Naive thymus-derived CD4-positive, alpha-beta T cell (primary cell): Measurements from ENCODE around the gene C9orf153. TPM values are rescaled to one million over a fixed set of nuclear protein-coding genes. Genes with fewer than 3 reads are reported as not detected.

Experiments used
- ATAC-seq: fragments of 150-1000 bp; cut with Tn5 transposase; 2 replicates; pipeline ENCODE4 v1.10.0; 2021; ENCODE audit warnings: mild to moderate bottlenecking, moderate library complexity
- CTCF ChIA-PET: fragments of 350-600 bp; sonication (Branson Sonifier 250); formaldehyde crosslinking; loops from one replicate; lab custom pipeline; 2021; ENCODE audit warnings: antibody characterized with exemption; lab: Charles Lee
- POLR2A ChIA-PET: fragments of 350-600 bp; sonication (Branson Sonifier 250); formaldehyde crosslinking; loops from one replicate; lab custom pipeline; 2021; ENCODE audit warnings: antibody characterized with exemption, inconsistent platforms; lab: Charles Lee
- DNase-seq, 9 donors: peaks; one replicate each; pipeline versions ENCODE4 v3.0.0 to v3.0.0-alpha.2; 2020 to 2022; ENCODE audit warnings: mixed read lengths in 1 of 9
- H3K27ac ChIP-seq: one replicate; pipeline ENCODE4 v1.7.0; 2013; ENCODE audit warnings: mild to moderate bottlenecking, low read depth, low read length, moderate library complexity
- H3K27me3 ChIP-seq, 2 donors: one replicate each; pipeline ENCODE4 v1.7.0; 2013; ENCODE audit warnings: low read length in 2 of 2, mild to moderate bottlenecking in 2 of 2, moderate library complexity in 2 of 2; ENCODE audit not compliant: control insufficient read depth in 2 of 2, insufficient read depth in 2 of 2
- H3K36me3 ChIP-seq, 3 experiments: 1 replicate in 2 of 3; 2 replicates in 1 of 3; pipeline ENCODE4 v1.7.0; 2013; ENCODE audit warnings: low read length in 3 of 3, mild to moderate bottlenecking in 3 of 3, moderate library complexity in 1 of 3; ENCODE audit not compliant: insufficient read depth in 3 of 3, control insufficient read depth in 2 of 3
- H3K4me1 ChIP-seq, 2 donors: one replicate each; pipeline ENCODE4 v1.7.0; 2013; ENCODE audit warnings: low read length in 2 of 2, mild to moderate bottlenecking in 2 of 2, moderate library complexity in 1 of 2; ENCODE audit not compliant: control insufficient read depth in 2 of 2, insufficient read depth in 2 of 2
- H3K4me3 ChIP-seq: 2 replicates; pipeline ENCODE4 v1.7.0; 2013; ENCODE audit warnings: mild to moderate bottlenecking, low read length
- H3K9me3 ChIP-seq, 3 experiments: 1 replicate in 2 of 3; 2 replicates in 1 of 3; pipeline ENCODE4 v1.7.0; 2013; ENCODE audit warnings: low read length in 3 of 3; ENCODE audit not compliant: control insufficient read depth in 2 of 3
- H3K27ac Mint-ChIP-seq, 9 donors: one replicate each; pipeline ENCODE4 v1.8.0; 2020 to 2022; ENCODE audit warnings: mixed read lengths in 9 of 9, mild to moderate bottlenecking in 8 of 9, moderate library complexity in 5 of 9, inconsistent platforms in 2 of 9
- H3K27me3 Mint-ChIP-seq, 5 donors: one replicate each; pipeline ENCODE4 v1.8.0; 2021 to 2022; ENCODE audit warnings: mixed read lengths in 5 of 5, mild to moderate bottlenecking in 1 of 5
- H3K36me3 Mint-ChIP-seq, 5 donors: one replicate each; pipeline ENCODE4 v1.8.0; 2020 to 2022; ENCODE audit warnings: mixed read lengths in 5 of 5, mild to moderate bottlenecking in 3 of 5, inconsistent platforms in 1 of 5
- H3K4me1 Mint-ChIP-seq, 7 donors: one replicate each; pipeline ENCODE4 v1.8.0; 2020 to 2022; ENCODE audit warnings: mixed read lengths in 7 of 7, mild to moderate bottlenecking in 3 of 7, inconsistent platforms in 1 of 7
- H3K4me3 Mint-ChIP-seq, 10 donors: one replicate each; pipeline ENCODE4 v1.8.0; 2020 to 2022; ENCODE audit warnings: mild to moderate bottlenecking in 10 of 10, mixed read lengths in 10 of 10, moderate library complexity in 6 of 10, inconsistent platforms in 2 of 10
- H3K9me3 Mint-ChIP-seq, 11 donors: one replicate each; pipeline ENCODE4 v1.8.0; 2020 to 2022; ENCODE audit warnings: mixed read lengths in 11 of 11, mild to moderate bottlenecking in 4 of 11, inconsistent platforms in 1 of 11, moderate library complexity in 1 of 11
- intact Hi-C, 2 donors: fragments of 100-400 bp; cut with micrococcal nuclease; formaldehyde crosslinking; loops; one replicate each; pipeline ENCODE4 v1.15.1; 2023
- polyA plus RNA-seq, 2 donors: library from polyadenylated mRNA; unstranded; fragments of 300-500 nt; fragmentation: Illumina TruSeq; gene quantifications; one replicate each; pipeline ENCODE4 v1.2.3, GENCODE V29; 2021
- total RNA-seq, 6 experiments: library from RNA in 5 of 6; stranded (reverse) in 5 of 6; gene quantifications; 1 replicate in 5 of 6; 2 replicates in 1 of 6; pipeline ENCODE4 v1.2.3 and lab custom pipeline; 2021 to 2026

C9orf153 gene
- total RNA-seq = 1 to 10 TPM in 3 of 5 experiments, under 1 TPM in 2; 0.75 to 1.7 (median 1.0) TPM
- polyA plus RNA-seq = not detected
- total RNA-seq (lab: John Stamatoyannopoulos, UW) = 1.1 reads per million

DNA sequence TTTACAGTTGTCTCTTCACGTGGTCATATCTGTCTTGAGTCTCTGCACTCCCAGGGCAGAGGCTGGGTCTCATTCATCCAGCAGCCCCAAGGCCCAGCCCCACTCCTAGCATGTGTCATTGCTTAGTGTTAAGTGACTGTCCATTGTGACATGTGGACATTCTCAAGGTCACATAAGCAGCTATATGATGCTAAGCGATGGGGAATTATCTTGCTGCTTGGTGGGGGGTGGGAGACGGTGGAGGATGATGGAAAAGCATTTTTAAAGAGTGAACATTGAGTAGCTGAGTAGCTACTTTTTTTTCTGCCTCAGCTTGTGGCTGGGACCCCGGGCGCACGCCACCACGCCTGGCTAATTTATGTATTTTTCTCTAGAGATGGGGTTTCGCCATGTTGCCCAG is at the start of gene C9orf153:
Gene C9orf153, minus strand, starts transcription at position 101 of the 400 bp plus-strand sequence. CDS start 30,054 bp downstream, outside the sequence.
- peaks cover 0 to 8% (median 5%) of the 10 kb centered on the region in 3 experiments for H3K36me3 ChIP-seq
- no peaks in the 10 kb centered on the region for H3K4me1 ChIP-seq
- ChIA-PET CTCF (no interaction called here), POLR2A (no interaction called here)
- DNase-seq (no peak), ATAC-seq (no peak)
- Mint-ChIP-seq H3K27me3 (no peaks in the 10 kb centered on the region), H3K27ac (peak within 1 kb of the TSS in 1 of 9 donors; percentile 81), H3K4me1 (peaks cover 0 to 3% (median 0%) of the 10 kb centered on the region in 7 donors), H3K4me3 (no peak within 1 kb of the TSS), H3K36me3 (peaks cover 1 to 30% (median 17%) of the 10 kb centered on the region in 5 donors), H3K9me3 (peaks cover 0 to 8% (median 2%) of the 10 kb centered on the region in 11 donors)
- no peaks in the 10 kb centered on the region for H3K27me3 ChIP-seq
- no peak within 1 kb of the TSS for H3K4me3 ChIP-seq
- intact Hi-C loops = no loop called here
- no peak within 1 kb of the TSS for H3K27ac ChIP-seq
- H3K9me3 ChIP-seq = no peaks in the 10 kb centered on the region

DNA sequence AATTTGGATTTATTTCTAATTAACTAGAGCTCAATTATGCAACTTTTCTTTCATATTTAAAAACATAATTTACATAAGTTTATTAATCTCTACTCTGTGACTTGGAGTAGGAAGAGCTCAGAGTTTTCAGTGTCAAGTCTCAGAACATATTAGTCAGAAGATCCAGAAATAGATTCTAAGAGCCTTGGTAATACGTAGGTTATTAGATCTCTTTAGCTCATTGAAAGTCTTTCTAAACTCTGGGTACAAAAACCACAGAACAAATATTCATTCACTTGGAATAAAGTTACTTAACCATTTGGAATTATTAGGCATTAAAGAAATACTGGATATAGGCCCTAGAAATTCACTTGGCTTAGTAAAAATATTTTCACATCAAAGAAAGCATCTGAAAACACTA is 49.2 kb upstream of the C9orf153 start:
- H3K36me3 ChIP-seq = peaks cover 17 to 65% (median 21%) of the 10 kb centered on the region in 3 experiments
- peak overlapping the region in 1 of 9 donors; percentile 69 for H3K27ac Mint-ChIP-seq
- CTCF ChIA-PET = interaction anchor here (0.7 kb wide), 2 partner anchors 9 to 52 kb away, joined by 3 read pairs; no protein-coding TSS in a partner anchor

DNA sequence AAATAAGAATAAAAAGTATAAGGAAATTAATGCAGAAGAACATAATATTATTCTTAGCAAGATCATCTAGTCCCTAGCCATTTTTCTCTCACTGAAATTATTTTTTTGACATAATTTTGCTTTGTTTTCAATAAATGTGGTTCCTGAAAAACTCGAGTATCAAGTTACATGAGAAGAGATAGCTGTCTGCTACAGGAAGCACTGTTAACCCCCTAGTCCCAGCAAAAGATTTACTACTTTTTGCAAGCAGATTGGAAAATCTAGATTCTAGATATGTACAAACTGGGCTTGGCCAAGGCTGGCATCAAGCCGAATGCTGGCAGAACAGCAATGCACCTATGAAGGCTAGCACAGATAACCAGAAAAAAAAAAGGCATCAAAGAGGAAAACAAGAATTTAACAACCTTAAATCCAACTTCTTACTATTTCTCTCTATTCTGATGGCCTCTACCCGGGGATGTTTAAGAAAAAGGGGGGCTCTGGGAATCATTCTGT is 44.8 kb upstream of the C9orf153 start:
- H3K27me3 Mint-ChIP-seq = no peaks in the 10 kb centered on the region
- POLR2A ChIA-PET = interaction anchor here (1.2 kb wide), 1 partner anchor 22 kb away, joined by 5 read pairs; the partner anchor contains the start of gene ISCA1
- peaks cover 9 to 37% (median 26%) of the 10 kb centered on the region in 7 donors for H3K4me1 Mint-ChIP-seq

More for the DNA sequence above, 49.2 kb upstream of the C9orf153 start:
- POLR2A ChIA-PET = interaction anchor here (0.8 kb wide), 1 partner anchor 9 kb away, joined by 4 read pairs; no protein-coding TSS in a partner anchor
- Mint-ChIP-seq H3K4me1 (peaks cover 4 to 32% (median 18%) of the 10 kb centered on the region in 7 donors), H3K36me3 (peaks cover 19 to 66% (median 50%) of the 10 kb centered on the region in 5 donors), H3K9me3 (peaks cover 0 to 5% (median 0%) of the 10 kb centered on the region in 11 donors), H3K4me3 (no peak overlapping the region), H3K27me3 (no peaks in the 10 kb centered on the region)
- intact Hi-C loops = no loop called here
- H3K9me3 ChIP-seq = no peaks in the 10 kb centered on the region
- H3K4me3 ChIP-seq = no peak overlapping the region
- H3K4me1 ChIP-seq = no peaks in the 10 kb centered on the region
- no peak for ATAC-seq
- no peak overlapping the region for H3K27ac ChIP-seq
- H3K27me3 ChIP-seq = no peaks in the 10 kb centered on the region
- no peak for DNase-seq

DNA sequence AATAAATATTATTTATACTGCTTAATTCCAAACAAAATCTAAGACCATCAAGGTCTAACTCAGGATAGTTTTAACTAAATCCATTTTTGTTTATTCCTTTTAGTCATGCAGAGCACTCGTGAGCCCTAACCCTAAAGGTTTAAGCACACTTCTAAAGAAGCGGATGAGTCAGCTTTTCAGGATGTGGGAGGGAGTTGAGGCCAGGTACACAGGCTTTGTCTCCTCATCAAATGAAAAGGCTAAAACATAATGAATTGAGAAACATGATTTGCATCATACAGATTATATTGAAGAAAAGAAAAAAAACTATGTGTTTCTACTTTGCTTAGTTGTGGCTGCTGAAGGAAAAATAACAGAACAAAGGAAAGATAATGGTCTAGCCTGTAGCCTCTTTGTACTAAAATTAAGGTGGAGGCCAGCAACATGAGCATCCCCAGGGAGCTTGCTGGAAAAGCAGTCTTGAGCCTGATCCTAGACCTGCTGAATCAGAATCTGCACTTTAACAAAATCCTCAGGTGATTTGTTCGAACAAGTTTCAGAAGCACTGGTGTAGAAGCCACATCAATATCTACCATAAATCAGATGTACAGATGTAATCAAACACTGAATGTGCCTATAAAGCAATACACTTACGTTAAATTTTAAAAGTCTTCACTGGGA is 44.0 kb upstream of the C9orf153 start:
- ChIA-PET POLR2A (interaction anchor here (1.2 kb wide), 2 partner anchors 9 to 21 kb away, joined by 3 to 5 read pairs; partner anchors contain the start of gene ISCA1), CTCF (no interaction called here)
- Mint-ChIP-seq H3K36me3 (peaks cover 8 to 50% (median 43%) of the 10 kb centered on the region in 5 donors), H3K9me3 (peaks cover 0 to 2% (median 0%) of the 10 kb centered on the region in 11 donors), H3K4me1 (peaks cover 9 to 37% (median 26%) of the 10 kb centered on the region in 7 donors), H3K27ac (peak overlapping the region; percentile 37 to 87 (median 75)), H3K27me3 (no peaks in the 10 kb centered on the region), H3K4me3 (peak overlapping the region in 7 of 10 donors; percentile 5 to 72 (median 42))
- intact Hi-C loops = loop anchor here (1.0 to 5.0 kb wide), 5 partner anchors 21 to 51 kb away; partner anchors contain the start of genes ISCA1 (in 2 of the 2) and TUT7 (in 1 of the 2)
- Histone ChIP-seq H3K27me3 (no peaks in the 10 kb centered on the region), H3K4me1 (no peaks in the 10 kb centered on the region), H3K36me3 (peaks cover 20 to 73% (median 43%) of the 10 kb centered on the region in 3 experiments), H3K9me3 (no peaks in the 10 kb centered on the region), H3K4me3 (no peak overlapping the region), H3K27ac (peak overlapping the region; percentile 34)
- ATAC-seq = peak; percentile 79
- peak in 7 of 9 donors; percentile 8 to 45 (median 33) for DNase-seq

More for the DNA sequence above, 44.8 kb upstream of the C9orf153 start:
- intact Hi-C loops = loop anchor here (5.0 kb wide), 1 partner anchor 33 kb away; no protein-coding TSS in a partner anchor
- CTCF ChIA-PET = no interaction called here
- no peak for ATAC-seq
- Mint-ChIP-seq H3K36me3 (peaks cover 8 to 51% (median 45%) of the 10 kb centered on the region in 5 donors), H3K9me3 (peaks cover 0 to 2% (median 0%) of the 10 kb centered on the region in 11 donors), H3K4me3 (peak overlapping the region in 1 of 10 donors; percentile 5), H3K27ac (peak overlapping the region in 8 of 9 donors; percentile 14 to 84 (median 58))
- H3K27me3 ChIP-seq = no peaks in the 10 kb centered on the region
- DNase-seq = no peak
- no peak overlapping the region for H3K27ac ChIP-seq
- H3K36me3 ChIP-seq = peaks cover 20 to 69% (median 42%) of the 10 kb centered on the region in 3 experiments
- no peaks in the 10 kb centered on the region for H3K9me3 ChIP-seq
- H3K4me1 ChIP-seq = no peaks in the 10 kb centered on the region
- no peak overlapping the region for H3K4me3 ChIP-seq

DNA sequence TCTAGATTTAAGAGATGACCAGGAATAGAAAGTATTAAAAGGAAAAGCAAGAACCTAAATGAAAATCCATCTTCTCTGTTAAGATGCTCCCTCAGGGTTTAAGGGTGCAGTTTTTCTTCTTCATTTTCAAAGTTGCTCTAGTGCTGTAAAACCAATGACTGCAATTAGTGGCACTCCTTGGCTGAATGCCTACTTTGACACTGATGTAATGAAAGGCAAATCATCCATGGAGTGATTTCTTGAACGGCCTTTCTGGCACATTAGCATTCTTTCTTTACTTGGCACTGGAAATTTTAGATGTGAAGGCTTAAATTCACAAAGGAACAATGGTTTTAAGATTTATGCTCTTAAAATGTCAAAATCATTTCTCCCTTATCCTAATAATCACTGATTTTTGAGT is 42.2 kb upstream of the C9orf153 start:
- no peak for DNase-seq
- ATAC-seq = no peak
- H3K27me3 ChIP-seq = no peaks in the 10 kb centered on the region
- H3K4me1 ChIP-seq = no peaks in the 10 kb centered on the region
- H3K27me3 Mint-ChIP-seq = no peaks in the 10 kb centered on the region
- peaks cover 8 to 57% (median 47%) of the 10 kb centered on the region in 5 donors for H3K36me3 Mint-ChIP-seq
- intact Hi-C loops = loop anchor here (2.0 to 5.0 kb wide), 2 partner anchors 19 to 36 kb away; partner anchors contain the start of gene ISCA1 (in 1 of the 2)
- no peak overlapping the region for H3K4me3 ChIP-seq
- H3K4me3 Mint-ChIP-seq = no peak overlapping the region
- CTCF ChIA-PET = no interaction called here
- H3K9me3 Mint-ChIP-seq = peaks cover 0 to 2% (median 0%) of the 10 kb centered on the region in 11 donors
- POLR2A ChIA-PET = no interaction called here
- peaks cover 12 to 43% (median 26%) of the 10 kb centered on the region in 7 donors for H3K4me1 Mint-ChIP-seq
- peaks cover 16 to 72% (median 51%) of the 10 kb centered on the region in 3 experiments for H3K36me3 ChIP-seq
- no peak overlapping the region for H3K27ac ChIP-seq
- peak overlapping the region in 4 of 9 donors; percentile 16 to 73 (median 51) for H3K27ac Mint-ChIP-seq
- H3K9me3 ChIP-seq = no peaks in the 10 kb centered on the region

DNA sequence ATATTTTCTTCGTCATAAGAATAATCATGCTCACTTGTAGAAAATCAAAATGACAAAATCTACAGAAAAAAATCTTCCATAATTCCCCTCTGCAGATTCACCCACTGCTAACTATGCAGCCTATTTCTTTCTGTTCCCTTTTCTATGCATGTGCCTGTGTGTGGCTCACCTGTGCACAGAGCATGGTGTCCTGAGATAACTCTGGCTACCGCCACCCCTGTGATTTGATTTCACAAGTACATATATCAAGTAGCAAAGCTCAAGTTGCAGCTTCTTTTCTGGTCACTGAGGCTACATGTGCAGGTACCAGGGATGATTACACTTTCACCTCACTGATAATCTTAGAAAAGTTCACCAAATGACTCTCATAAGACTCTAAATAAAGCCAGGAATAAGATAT is 41.2 kb upstream of the C9orf153 start:
- Histone ChIP-seq H3K4me1 (no peaks in the 10 kb centered on the region), H3K27me3 (no peaks in the 10 kb centered on the region), H3K4me3 (no peak overlapping the region), H3K27ac (no peak overlapping the region), H3K36me3 (peaks cover 16 to 69% (median 46%) of the 10 kb centered on the region in 3 experiments), H3K9me3 (no peaks in the 10 kb centered on the region)
- ChIA-PET CTCF (no interaction called here), POLR2A (no interaction called here)
- H3K4me1 Mint-ChIP-seq = peaks cover 12 to 42% (median 26%) of the 10 kb centered on the region in 7 donors
- no peaks in the 10 kb centered on the region for H3K27me3 Mint-ChIP-seq
- ATAC-seq (no peak), DNase-seq (no peak)
- H3K9me3 Mint-ChIP-seq = peaks cover 0 to 2% (median 0%) of the 10 kb centered on the region in 11 donors
- H3K4me3 Mint-ChIP-seq = no peak overlapping the region
- intact Hi-C loops = loop anchor here (5.0 kb wide), 1 partner anchor 37 kb away; no protein-coding TSS in a partner anchor
- H3K27ac Mint-ChIP-seq = peak overlapping the region in 8 of 9 donors; percentile 3 to 76 (median 30)
- peaks cover 8 to 51% (median 44%) of the 10 kb centered on the region in 5 donors for H3K36me3 Mint-ChIP-seq
